Caco-2 (cell line): ENCODE results near the gene VIPR2. TPM values are rescaled to one million over a fixed set of nuclear protein-coding genes. Genes with fewer than 3 reads are reported as not detected.
"Not testable (repeated sequence)": the region's sequence is repeated elsewhere in the genome, so short reads cannot be mapped to it uniquely, and the experiment has no call there.

Source experiments
- BruUV-seq: library from RNA; stranded (reverse); fragments of 400-500 nt; replicated peaks from 2 replicates; lab custom pipeline; 2021; lab: Mats Ljungman, UMichigan
- CTCF ChIA-PET: fragments of 300-600 bp; sonication (Branson Sonifier 250); formaldehyde crosslinking; loops from one replicate; lab custom pipeline; 2022; ENCODE audit warnings: antibody characterized with exemption; lab: Charles Lee
- POLR2A ChIA-PET: fragments of 300-600 bp; sonication (Branson Sonifier 250); formaldehyde crosslinking; loops from one replicate; lab custom pipeline; 2022; ENCODE audit warnings: antibody characterized with exemption; lab: Charles Lee
- DNase-seq, 2 experiments: peaks; one replicate each; pipeline versions ENCODE4 v3.0.0 to v3.0.0-alpha.2; 2020 to 2022
- H3K27me3 ChIP-seq: replicated peaks from 2 replicates; pipeline ENCODE4 v1.6.0; 2011; ENCODE audit warnings: low read length; ENCODE audit not compliant: control insufficient read depth, insufficient read depth
- H3K36me3 ChIP-seq: 2 replicates; pipeline ENCODE4 v1.5.1; 2011; ENCODE audit warnings: low read length; ENCODE audit not compliant: control insufficient read depth, insufficient read depth
- H3K4me1 ChIP-seq: fragments of 250-450 bp; sonication (Bioruptor Pico); 2 replicates; pipeline ENCODE4 v1.5.1; 2020; ENCODE audit warnings: mild to moderate bottlenecking
- H3K4me3 ChIP-seq: 2 replicates; pipeline ENCODE4 v1.5.1; 2011; ENCODE audit warnings: low read depth, mild to moderate bottlenecking, control low read depth, low read length
- H3K9me3 ChIP-seq: fragments of 250-450 bp; sonication (Bioruptor Pico); 2 replicates; pipeline ENCODE4 v1.5.1; 2020; ENCODE audit warnings: mild to moderate bottlenecking, moderate library complexity
- H3K27ac Mint-ChIP-seq: one replicate; pipeline ENCODE4 v1.8.0; 2022; ENCODE audit warnings: mixed read lengths; ENCODE audit not compliant: unreplicated experiment
- H3K27me3 Mint-ChIP-seq: one replicate; pipeline ENCODE4 v1.8.0; 2022; ENCODE audit warnings: mixed read lengths; ENCODE audit not compliant: insufficient read depth, unreplicated experiment
- H3K36me3 Mint-ChIP-seq: one replicate; pipeline ENCODE4 v1.8.0; 2022; ENCODE audit warnings: mild to moderate bottlenecking, mixed read lengths; ENCODE audit not compliant: insufficient read depth, unreplicated experiment
- H3K4me1 Mint-ChIP-seq: one replicate; pipeline ENCODE4 v1.8.0; 2022; ENCODE audit warnings: low read depth, mixed read lengths; ENCODE audit not compliant: unreplicated experiment
- H3K4me3 Mint-ChIP-seq: one replicate; pipeline ENCODE4 v1.8.0; 2022; ENCODE audit warnings: mild to moderate bottlenecking, moderate library complexity, mixed read lengths; ENCODE audit not compliant: unreplicated experiment
- H3K9me3 Mint-ChIP-seq: one replicate; pipeline ENCODE4 v1.8.0; 2022; ENCODE audit warnings: mixed read lengths; ENCODE audit not compliant: unreplicated experiment
- CTCF ChIP-seq, 2 experiments: fragments of 200-600 bp in 1 of 2; IDR thresholded peaks; 1 replicate in 1 of 2; 2 replicates in 1 of 2; pipeline versions ENCODE4 v1.5.1 to v1.8.0; 2011 to 2022; ENCODE audit warnings: antibody characterized with exemption in 1 of 2, control low read depth in 1 of 2, inconsistent platforms in 1 of 2, low read depth in 1 of 2, low read length in 1 of 2, mild to moderate bottlenecking in 1 of 2, moderate library complexity in 1 of 2; ENCODE audit not compliant: insufficient read depth in 1 of 2, severe bottlenecking in 1 of 2, unreplicated experiment in 1 of 2
- intact Hi-C: fragments of 100-400 bp; cut with micrococcal nuclease; formaldehyde crosslinking; loops from one replicate; pipeline ENCODE4 v1.10.0; 2022; ENCODE audit not compliant: unreplicated experiment
- total RNA-seq: library from RNA; stranded (reverse); gene quantifications from 2 replicates; pipeline ENCODE4 v1.2.3, GENCODE V29; 2022

VIPR2 gene
- total RNA-seq, 1 experiment from 2014 or later: not detected

- Histone ChIP-seq H3K36me3 (no peaks in the 10 kb centered on the region), H3K9me3 (no peaks in the 10 kb centered on the region; the same call in 1 of the 2 replicates), H3K27me3 (no peaks in the 10 kb centered on the region), H3K4me3 (no peak overlapping the region), H3K4me1 (no peaks in the 10 kb centered on the region)
- no peak for TF ChIP-seq CTCF (IDR thresholded peaks at IDR 0.05; ENCODE audit: insufficient read depth in 1 of 2, low read depth in 1 of 2, low read length in 1 of 2, severe bottlenecking in 1 of 2, unreplicated experiment in 1 of 2)
- H3K9me3 Mint-ChIP-seq: no peaks in the 10 kb centered on the region
- no peaks in the 10 kb centered on the region for H3K4me1 Mint-ChIP-seq
- H3K36me3 Mint-ChIP-seq: no peaks in the 10 kb centered on the region
- ChIA-PET CTCF (no interaction called here), POLR2A (no interaction called here)
- no peaks in the 10 kb centered on the region for H3K27me3 Mint-ChIP-seq
- no peak overlapping the region for H3K4me3 Mint-ChIP-seq
- no TSS peak for BruUV-seq
- H3K27ac Mint-ChIP-seq: no peak overlapping the region
- intact Hi-C loops: no loop called here
- DNase-seq: no peak
These were observed 7.8 kb downstream of the VIPR2 start for GRCh38 chr7:159136846-159137245.

- Histone ChIP-seq H3K4me3 (no peak overlapping the region), H3K4me1 (no peaks in the 10 kb centered on the region), H3K9me3 (no peaks in the 10 kb centered on the region; the same call in 1 of the 2 replicates), H3K27me3 (no peaks in the 10 kb centered on the region), H3K36me3 (no peaks in the 10 kb centered on the region)
- ChIA-PET POLR2A (no interaction called here), CTCF (no interaction called here)
- intact Hi-C loops: no loop called here
- no TSS peak for BruUV-seq
- no peak for TF ChIP-seq CTCF (IDR thresholded peaks at IDR 0.05; ENCODE audit: insufficient read depth in 1 of 2, low read depth in 1 of 2, low read length in 1 of 2, severe bottlenecking in 1 of 2, unreplicated experiment in 1 of 2)
- Mint-ChIP-seq H3K36me3 (no peaks in the 10 kb centered on the region), H3K4me1 (peaks cover 2% of the 10 kb centered on the region), H3K27ac (no peak overlapping the region), H3K9me3 (no peaks in the 10 kb centered on the region), H3K27me3 (no peaks in the 10 kb centered on the region), H3K4me3 (no peak overlapping the region)
- DNase-seq: no peak
These were observed 8.2 kb downstream of the VIPR2 start for GRCh38 chr7:159136442-159136841.

GRCh38 chr7:159136013-159136412 lies 8.7 kb downstream of the VIPR2 start:
- Mint-ChIP-seq H3K27ac (no peak overlapping the region), H3K4me1 (peaks cover 6% of the 10 kb centered on the region), H3K36me3 (no peaks in the 10 kb centered on the region), H3K4me3 (no peak overlapping the region), H3K9me3 (no peaks in the 10 kb centered on the region), H3K27me3 (no peaks in the 10 kb centered on the region)
- BruUV-seq: no TSS peak
- H3K36me3 ChIP-seq: no peaks in the 10 kb centered on the region
- DNase-seq: no peak
- H3K4me3 ChIP-seq: no peak overlapping the region
- H3K4me1 ChIP-seq: no peaks in the 10 kb centered on the region
- no peak for TF ChIP-seq CTCF (IDR thresholded peaks at IDR 0.05; ENCODE audit: insufficient read depth in 1 of 2, low read depth in 1 of 2, low read length in 1 of 2, severe bottlenecking in 1 of 2, unreplicated experiment in 1 of 2)
- ChIA-PET POLR2A (no interaction called here), CTCF (no interaction called here)
- no peaks in the 10 kb centered on the region; the same call in 1 of the 2 replicates for H3K9me3 ChIP-seq
- intact Hi-C loops: no loop called here
- H3K27me3 ChIP-seq: no peaks in the 10 kb centered on the region

GRCh38 chr7:159132670-159133443 lies 11.8 kb downstream of the VIPR2 start:
- H3K9me3 ChIP-seq, H3K27me3 Mint-ChIP-seq, DNase-seq, H3K27me3 ChIP-seq, H3K9me3 Mint-ChIP-seq, intact Hi-C loops, H3K36me3 Mint-ChIP-seq, H3K4me3 ChIP-seq, POLR2A ChIA-PET, H3K36me3 ChIP-seq, CTCF ChIA-PET, H3K4me3 Mint-ChIP-seq, H3K4me1 ChIP-seq, BruUV-seq, H3K27ac Mint-ChIP-seq, H3K4me1 Mint-ChIP-seq: not testable (repeated sequence)
